ENCODE results near the gene PCED1B. TPM values are rescaled to one million over a fixed set of nuclear protein-coding genes. Genes with fewer than 3 reads are reported as not detected.
A peak's percentile ranks its signal among the peaks of the same experiment; 100 is the strongest.

The PCED1B gene
- total and polyA plus RNA-seq, 2 experiments from 2014 or later = 5.1 to 6.6 TPM

- H3K4me1 Mint-ChIP-seq = 0 out of 3 replicates have a peak, but pooled peaks cover 2% of the 10 kb centered on the region
- Histone ChIP-seq H3K4me3 (no peak overlapping the region), H3K4me2 (no peak overlapping the region), H3K79me2 (replicated peaks; ENCODE audit: insufficient read depth) (no peaks in the 10 kb centered on the region), H3F3A (replicated peaks; ENCODE audit: low read depth) (no peaks in the 10 kb centered on the region), H3K9me2 (ENCODE audit: insufficient read depth) (no peaks in the 10 kb centered on the region; the same call in 1 of the 2 replicates), H3K36me3 (ENCODE audit: insufficient read depth) (no peaks in the 10 kb centered on the region), H2AFZ (no peak overlapping the region), H3K4me1 (ENCODE audit: insufficient read depth) (no peaks in the 10 kb centered on the region), H3K27ac (ENCODE audit: low read depth) (no peak overlapping the region), H3K27me3 (ENCODE audit: insufficient read depth) (no peaks in the 10 kb centered on the region), H4K20me1 (replicated peaks; ENCODE audit: insufficient read depth) (no peaks in the 10 kb centered on the region)
- no peaks in the 10 kb centered on the region for H3K9me3 Mint-ChIP-seq
- TF ChIP-seq JUNB (IDR thresholded peaks at IDR 0.05; ENCODE audit: unreplicated experiment) = no peak
- H3K4me3 Mint-ChIP-seq = no peak overlapping the region
- DNase-seq (ENCODE audit: low spot score) (no peak), ATAC-seq (0 out of 3 replicates have a peak, but pooled peaks have one; percentile 29)
- H3K36me3 Mint-ChIP-seq (ENCODE audit: low read depth) = no peaks in the 10 kb centered on the region
- no peak overlapping the region for H3K27ac Mint-ChIP-seq
- H3K27me3 Mint-ChIP-seq (ENCODE audit: insufficient read depth, low read depth, poor library complexity) = peaks cover 4% of the 10 kb centered on the region
These were observed 26.7 kb downstream of the PCED1B start for GRCh38 chr12:47105914-47106674.

GRCh38 chr12:47107446-47107845, 28.0 kb downstream of the PCED1B start:
- H3K27ac Mint-ChIP-seq = no peak overlapping the region
- Histone ChIP-seq H3F3A (replicated peaks; ENCODE audit: low read depth) (no peaks in the 10 kb centered on the region), H3K9me2 (ENCODE audit: insufficient read depth) (no peaks in the 10 kb centered on the region), H3K4me3 (no peak overlapping the region), H3K27me3 (ENCODE audit: insufficient read depth) (no peaks in the 10 kb centered on the region), H2AFZ (no peak overlapping the region), H4K20me1 (replicated peaks; ENCODE audit: insufficient read depth) (no peaks in the 10 kb centered on the region), H3K4me2 (no peak overlapping the region), H3K79me2 (replicated peaks; ENCODE audit: insufficient read depth) (no peaks in the 10 kb centered on the region), H3K4me1 (ENCODE audit: insufficient read depth) (no peaks in the 10 kb centered on the region), H3K27ac (ENCODE audit: low read depth) (no peak overlapping the region), H3K36me3 (ENCODE audit: insufficient read depth) (no peaks in the 10 kb centered on the region)
- ATAC-seq (no peak), DNase-seq (ENCODE audit: low spot score) (no peak)
- H3K9me3 Mint-ChIP-seq = no peaks in the 10 kb centered on the region
- no peak for TF ChIP-seq ETS1 (IDR thresholded peaks at IDR 0.05)
- no peak for TF ChIP-seq ZNF331 (CRISPR knock-in tag; IDR thresholded peaks at IDR 0.05; ENCODE audit: low read depth)
- no peak for TF ChIP-seq CREB1 (CRISPR knock-in tag; IDR thresholded peaks at IDR 0.05; ENCODE audit: low read depth)
- H3K4me3 Mint-ChIP-seq = no peak overlapping the region
- H3K27me3 Mint-ChIP-seq (ENCODE audit: insufficient read depth, low read depth, poor library complexity) = peaks cover 4% of the 10 kb centered on the region
- H3K36me3 Mint-ChIP-seq (ENCODE audit: low read depth) = no peaks in the 10 kb centered on the region
- 0 out of 3 replicates have a peak, but pooled peaks cover 2% of the 10 kb centered on the region for H3K4me1 Mint-ChIP-seq

GRCh38 chr12:47107926-47108325, 28.5 kb downstream of the PCED1B start:
- H3F3A ChIP-seq (replicated peaks; ENCODE audit: low read depth) = no peaks in the 10 kb centered on the region
- H3K4me3 ChIP-seq = no peak overlapping the region
- no peaks in the 10 kb centered on the region for H3K27me3 ChIP-seq (ENCODE audit: insufficient read depth)
- H3K79me2 ChIP-seq (replicated peaks; ENCODE audit: insufficient read depth) = no peaks in the 10 kb centered on the region
- TF ChIP-seq CREB1 (CRISPR knock-in tag; IDR thresholded peaks at IDR 0.05; ENCODE audit: low read depth) (no peak), POLR2AphosphoS5 (IDR thresholded peaks at IDR 0.05; ENCODE audit: low read depth) (no peak), NANOG (IDR thresholded peaks at IDR 0.05; ENCODE audit: borderline replicate concordance) (no peak), EZH2phosphoT487 (IDR thresholded peaks at IDR 0.05; ENCODE audit: unreplicated experiment) (no peak), EZH2 (IDR thresholded peaks at IDR 0.05; ENCODE audit: low read depth, unreplicated experiment) (no peak), ZNF331 (CRISPR knock-in tag; IDR thresholded peaks at IDR 0.05; ENCODE audit: low read depth) (no peak), REST (IDR thresholded peaks at IDR 0.05; ENCODE audit: unreplicated experiment) (no peak), JUNB (IDR thresholded peaks at IDR 0.05; ENCODE audit: unreplicated experiment) (no peak), ETS1 (IDR thresholded peaks at IDR 0.05) (no peak), CTCF (conservative IDR thresholded peaks at IDR 0.05; ENCODE audit: low read depth in 2 of 2) (no peak), ZNF114 (CRISPR knock-in tag; IDR thresholded peaks at IDR 0.05) (no peak)
- Mint-ChIP-seq H3K36me3 (ENCODE audit: low read depth) (no peaks in the 10 kb centered on the region), H3K27ac (no peak overlapping the region), H3K27me3 (ENCODE audit: insufficient read depth, low read depth, poor library complexity) (peaks cover 4% of the 10 kb centered on the region), H3K4me3 (no peak overlapping the region), H3K4me1 (0 out of 3 replicates have a peak, but pooled peaks cover 2% of the 10 kb centered on the region), H3K9me3 (no peaks in the 10 kb centered on the region)
- H3K4me1 ChIP-seq (ENCODE audit: insufficient read depth) = no peaks in the 10 kb centered on the region
- DNase-seq (ENCODE audit: low spot score) = no peak
- no peak overlapping the region for H3K4me2 ChIP-seq
- no peaks in the 10 kb centered on the region for H3K9me2 ChIP-seq (ENCODE audit: insufficient read depth)
- no peak overlapping the region for H2AFZ ChIP-seq
- no peaks in the 10 kb centered on the region for H4K20me1 ChIP-seq (replicated peaks; ENCODE audit: insufficient read depth)
- no peak for ATAC-seq
- no peaks in the 10 kb centered on the region for H3K36me3 ChIP-seq (ENCODE audit: insufficient read depth)
- no peak overlapping the region for H3K27ac ChIP-seq (ENCODE audit: low read depth)

All from GM23338 (cell line).